ENCODE results near the gene TSPAN4. TPM values are rescaled to one million over a fixed set of nuclear protein-coding genes. Genes with fewer than 3 reads are reported as not detected.

Gene TSPAN4
- total RNA-seq, 1 donor from 2014 or later: 40.2 TPM

DNA sequence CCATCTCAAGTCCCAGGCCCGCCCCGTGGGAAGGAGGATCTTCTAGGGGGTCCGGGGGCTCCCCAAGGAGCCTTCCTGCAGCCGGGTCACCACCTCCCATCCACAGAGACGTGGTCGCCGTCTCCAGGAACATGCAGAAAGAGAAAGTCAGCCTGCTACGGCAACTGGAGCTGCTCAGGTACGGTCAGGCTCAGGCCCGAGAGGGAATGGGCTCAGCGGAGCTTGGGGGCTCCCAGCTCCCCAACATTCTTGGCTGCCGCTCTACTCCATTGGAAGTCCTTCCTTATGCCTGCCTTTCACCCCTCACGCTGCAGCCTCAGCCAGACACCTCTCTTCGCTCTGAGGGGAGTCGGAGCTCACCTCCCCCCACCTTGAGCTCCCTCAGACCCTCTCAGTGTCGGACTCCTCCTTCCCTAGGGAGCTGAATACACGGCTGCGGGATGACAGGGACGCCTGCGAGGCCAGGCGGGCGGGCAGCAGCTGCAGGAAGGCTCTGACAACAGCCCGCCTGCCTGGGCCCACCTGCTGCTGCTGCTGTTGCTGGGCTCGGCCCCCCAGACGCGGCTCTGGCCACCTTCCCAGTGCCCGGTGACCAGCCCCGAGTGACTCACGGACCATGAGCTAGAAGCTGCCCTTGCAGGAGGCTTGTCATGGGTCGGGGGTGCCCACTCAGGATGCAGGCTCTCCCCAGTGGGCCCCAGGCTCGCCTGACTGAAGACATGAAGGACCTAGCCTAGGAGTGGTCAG, 11.4 kb upstream of the TSPAN4 start:
- Mint-ChIP-seq H3K4me1 (peaks cover 28% of the 10 kb centered on the region), H3K36me3 (ENCODE audit: low read depth) (no peaks in the 10 kb centered on the region), H3K9me3 (no peaks in the 10 kb centered on the region), H3K4me3 (peak overlapping the region; percentile 69), H3K27me3 (ENCODE audit: low read depth) (peaks cover 58% of the 10 kb centered on the region), H3K27ac (ENCODE audit: unreplicated experiment) (no peak overlapping the region)
- no peak for DNase-seq (ENCODE audit: low read depth, low spot score)
- TF ChIP-seq CTCF (conservative IDR thresholded peaks at IDR 0.05): no peak

GRCh38 chr11:831961-832528, 10.6 kb upstream of the TSPAN4 start:
- Mint-ChIP-seq H3K9me3 (no peaks in the 10 kb centered on the region), H3K4me3 (peak overlapping the region; percentile 69), H3K27ac (ENCODE audit: unreplicated experiment) (no peak overlapping the region), H3K27me3 (ENCODE audit: low read depth) (peaks cover 53% of the 10 kb centered on the region), H3K36me3 (ENCODE audit: low read depth) (no peaks in the 10 kb centered on the region), H3K4me1 (peaks cover 28% of the 10 kb centered on the region)
- no peak for TF ChIP-seq CTCF (conservative IDR thresholded peaks at IDR 0.05)
- no peak for DNase-seq (ENCODE audit: low read depth, low spot score)

- TF ChIP-seq CTCF (conservative IDR thresholded peaks at IDR 0.05): no peak
- Mint-ChIP-seq H3K4me3 (peak within 1 kb of the TSS; percentile 83), H3K36me3 (ENCODE audit: low read depth) (no peaks in the 10 kb centered on the region), H3K9me3 (no peaks in the 10 kb centered on the region), H3K4me1 (peaks cover 26% of the 10 kb centered on the region), H3K27me3 (ENCODE audit: low read depth) (peaks cover 50% of the 10 kb centered on the region), H3K27ac (ENCODE audit: unreplicated experiment) (no peak within 1 kb of the TSS)
- no peak for DNase-seq (ENCODE audit: low read depth, low spot score)
Observed at GRCh38 chr11:832529-833113, 10.0 kb upstream of the TSPAN4 start, which contains the start of gene CD151. CD151 (plus strand) TSS chr11:832952; CDS start chr11:836070, 3,118 bp downstream.

DNA sequence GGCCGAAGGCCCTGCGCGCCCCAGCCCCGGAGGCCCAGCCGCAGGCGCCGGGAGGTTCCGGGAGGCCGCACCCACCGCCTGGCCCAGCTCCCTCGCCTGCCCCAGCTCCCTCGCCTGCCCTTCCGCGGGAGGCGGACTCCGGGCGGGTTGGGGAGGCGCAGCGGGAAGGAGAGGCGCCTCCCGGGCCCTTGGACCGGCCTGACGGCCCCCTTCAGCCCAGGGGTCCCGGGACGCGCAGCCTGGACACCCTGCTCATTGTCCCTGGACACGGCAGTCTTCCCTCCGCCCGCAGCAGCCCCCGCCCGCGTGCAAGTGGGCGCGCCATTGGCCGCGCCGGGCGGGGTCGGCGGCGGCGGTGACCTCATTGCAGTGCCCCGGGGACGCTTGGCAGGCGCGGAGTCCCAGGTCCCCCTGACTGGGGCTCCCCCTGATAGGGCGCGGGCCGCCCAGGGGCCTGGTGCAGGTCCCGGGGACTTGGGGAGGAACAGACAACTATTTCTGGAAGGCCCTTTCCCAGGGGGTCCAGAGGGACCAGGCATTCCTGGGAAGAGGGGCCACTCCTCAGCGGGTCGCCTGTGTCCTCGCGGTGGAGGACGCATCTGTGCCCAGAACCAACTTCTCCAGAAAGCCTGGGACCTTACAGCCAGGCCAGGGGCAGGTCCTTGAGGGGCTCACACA, 9.4 kb upstream of the TSPAN4 start:
- Mint-ChIP-seq H3K27me3 (ENCODE audit: low read depth) (peaks cover 44% of the 10 kb centered on the region), H3K4me3 (peak overlapping the region; percentile 83), H3K36me3 (ENCODE audit: low read depth) (no peaks in the 10 kb centered on the region), H3K9me3 (no peaks in the 10 kb centered on the region), H3K27ac (ENCODE audit: unreplicated experiment) (no peak overlapping the region), H3K4me1 (peaks cover 20% of the 10 kb centered on the region)
- no peak for TF ChIP-seq CTCF (conservative IDR thresholded peaks at IDR 0.05)
- no peak for DNase-seq (ENCODE audit: low read depth, low spot score)

DNA sequence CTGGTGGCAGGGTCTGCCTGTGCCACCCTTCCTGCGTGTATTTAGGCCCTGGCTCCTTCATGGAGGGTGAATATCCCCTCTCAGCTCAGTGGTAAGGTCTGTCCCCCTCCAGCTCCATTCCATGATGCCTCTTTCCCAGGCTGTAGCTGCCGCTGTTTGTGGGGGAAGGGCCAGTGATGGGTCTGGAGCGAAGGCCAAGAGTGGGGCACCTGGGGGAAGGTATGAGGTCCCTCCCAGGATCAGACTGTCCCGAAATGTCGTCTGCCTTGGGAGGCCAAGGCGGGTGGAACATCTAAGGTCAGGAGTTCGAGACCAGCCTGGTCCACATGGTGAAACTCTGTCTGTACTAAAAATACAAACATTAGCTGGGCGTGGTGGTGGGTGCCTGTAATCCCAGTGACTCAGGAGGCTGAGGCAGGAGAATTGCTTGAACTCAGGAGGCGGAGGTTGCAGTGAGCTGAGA, 8.8 kb upstream of the TSPAN4 start:
- TF ChIP-seq CTCF (conservative IDR thresholded peaks at IDR 0.05): no peak
- no peak overlapping the region for H3K27ac Mint-ChIP-seq (ENCODE audit: unreplicated experiment)
- no peaks in the 10 kb centered on the region for H3K9me3 Mint-ChIP-seq
- H3K4me1 Mint-ChIP-seq: peaks cover 15% of the 10 kb centered on the region
- H3K27me3 Mint-ChIP-seq (ENCODE audit: low read depth): peaks cover 38% of the 10 kb centered on the region
- no peaks in the 10 kb centered on the region for H3K36me3 Mint-ChIP-seq (ENCODE audit: low read depth)
- DNase-seq (ENCODE audit: low read depth, low spot score): no peak
- H3K4me3 Mint-ChIP-seq: peak overlapping the region; percentile 83
